22Rv1 (cell line): Measurements from ENCODE around the gene ATL3.

Experiments
- CTCF ChIP-seq: fragments of 450-650 bp; IDR thresholded peaks from 2 replicates; pipeline ENCODE4 v1.5.1; 2017; ENCODE audit warnings: mild to moderate bottlenecking
- ZFX ChIP-seq: fragments of 450-650 bp; IDR thresholded peaks from 2 replicates; pipeline ENCODE4 v1.6.1; 2017; ENCODE audit warnings: antibody characterized with exemption, borderline replicate concordance

GRCh38 chr11:63720611-63721010, 49.4 kb upstream of the ATL3 start:
- TF ChIP-seq CTCF: no peak
- no peak for TF ChIP-seq ZFX
